AG08396 (cell line): Measurements from ENCODE around the gene IMMP1L.
"Not testable (repeated sequence)": the region's sequence is repeated elsewhere in the genome, so short reads cannot be mapped to it uniquely, and the experiment has no call there.

ENCODE experiments used
- DNase-seq: peaks from one replicate; pipeline ENCODE4 v3.0.0; 2012; ENCODE audit warnings: low spot score, mixed read lengths

Gene IMMP1L, protein sequence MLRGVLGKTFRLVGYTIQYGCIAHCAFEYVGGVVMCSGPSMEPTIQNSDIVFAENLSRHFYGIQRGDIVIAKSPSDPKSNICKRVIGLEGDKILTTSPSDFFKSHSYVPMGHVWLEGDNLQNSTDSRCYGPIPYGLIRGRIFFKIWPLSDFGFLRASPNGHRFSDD

DNA sequence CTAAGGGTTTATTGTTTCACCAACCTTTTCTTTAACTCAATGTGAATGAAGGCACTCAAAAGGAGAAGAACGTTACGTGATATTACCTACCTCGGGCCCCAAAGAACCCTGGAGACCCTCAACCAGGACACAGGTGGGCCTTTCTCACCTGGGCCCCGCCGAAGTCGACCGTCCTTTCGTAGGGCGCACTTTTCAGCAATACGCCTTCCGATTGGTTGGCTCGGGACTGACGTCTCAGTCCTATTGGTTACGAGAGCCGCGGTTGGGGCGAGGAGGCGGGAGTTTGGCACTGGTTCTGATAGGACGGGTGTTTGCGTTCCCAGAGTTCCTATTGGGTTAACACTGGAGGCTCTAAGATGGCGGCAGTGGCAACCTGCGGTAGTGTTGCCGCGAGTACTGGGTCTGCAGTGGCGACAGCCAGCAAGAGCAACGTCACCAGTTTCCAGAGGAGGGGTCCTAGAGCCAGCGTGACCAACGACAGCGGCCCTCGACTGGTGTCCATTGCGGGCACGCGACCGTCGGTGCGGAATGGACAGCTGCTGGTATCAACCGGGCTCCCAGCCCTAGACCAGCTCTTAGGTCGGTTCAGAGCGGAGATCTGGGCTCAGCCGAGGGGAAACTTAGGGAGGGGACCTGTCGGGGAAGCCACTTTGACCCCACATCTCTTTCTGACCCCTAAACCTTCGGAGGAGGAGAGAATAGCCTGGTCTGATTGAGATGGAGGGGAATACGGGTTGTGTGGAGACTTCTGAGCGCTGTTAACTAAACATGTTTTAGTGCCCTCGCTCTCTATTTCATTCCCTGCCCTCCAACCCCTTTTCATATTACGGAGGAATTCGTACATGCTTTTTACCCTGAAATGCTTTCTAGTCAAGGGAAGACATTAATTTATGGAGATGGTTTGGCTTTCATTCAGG lies at the start of gene IMMP1L, which contains the start of gene ELP4:
Gene IMMP1L, minus strand, starts transcription at position 194 of the 917 bp plus-strand sequence. CDS start 46,346 bp downstream, outside the sequence.
Gene ELP4, plus strand, starts transcription at position 339 of the 917 bp plus-strand sequence. Its CDS starts 18 bp downstream, at position 357.
- DNase-seq: peak; percentile 97

DNA sequence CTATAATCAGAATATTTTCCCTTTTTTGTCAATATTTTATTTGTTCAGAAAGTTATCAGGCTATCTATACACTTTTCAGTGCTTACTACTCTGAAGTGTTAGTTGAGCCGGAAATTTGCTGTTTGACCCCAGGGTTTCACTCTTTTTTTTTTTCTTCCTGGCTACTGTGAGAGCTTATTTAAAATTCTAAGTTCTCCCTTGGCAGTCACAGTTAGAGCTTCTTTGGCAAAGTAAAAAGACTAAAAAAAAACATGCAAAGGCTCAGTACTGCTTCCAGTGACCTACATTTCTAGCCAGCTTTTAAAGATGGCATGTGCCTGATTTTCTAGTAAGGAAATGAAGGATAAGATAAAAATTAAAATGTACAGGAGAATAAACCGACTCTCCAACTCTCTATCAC lies 48.6 kb upstream of the IMMP1L start:
- peak; percentile 2 for DNase-seq

DNA sequence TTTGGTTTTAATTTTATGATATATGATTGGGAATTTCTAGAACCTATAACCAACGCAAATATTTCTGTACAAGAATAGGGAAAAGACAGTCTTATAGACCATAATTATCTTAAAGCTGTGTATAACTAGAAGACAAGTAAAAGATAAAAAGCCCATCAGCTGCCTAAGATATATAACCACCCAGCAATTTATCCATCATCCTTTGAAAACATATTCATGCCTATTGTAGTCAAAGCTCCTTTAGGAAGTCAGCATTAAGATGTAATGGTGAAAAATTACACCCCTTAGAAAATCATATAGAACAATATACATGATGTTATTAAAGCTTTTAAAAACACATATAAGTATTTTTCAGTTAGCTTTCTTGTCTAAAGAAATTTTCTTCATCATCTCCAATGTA lies 46.5 kb upstream of the IMMP1L start:
- no peak for DNase-seq

DNA sequence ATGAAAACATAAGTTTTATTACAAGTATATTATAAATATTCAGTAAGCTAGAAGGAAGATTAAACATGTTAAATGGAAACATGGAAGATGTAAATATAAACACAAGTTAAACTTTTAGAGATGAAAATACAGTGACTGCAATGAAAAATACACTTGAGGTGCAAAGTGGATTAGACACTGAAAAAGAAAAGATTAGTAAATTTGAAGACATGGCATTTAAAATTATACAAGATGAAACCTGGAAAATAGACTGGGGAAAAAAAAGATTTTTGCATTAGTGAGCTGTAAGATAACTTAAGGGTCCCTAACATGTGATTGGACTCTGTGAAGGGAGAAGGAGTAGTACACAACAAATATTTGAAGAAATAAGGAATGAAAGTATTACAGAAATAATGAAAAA lies 33.4 kb upstream of the IMMP1L start:
- DNase-seq: no peak

DNA sequence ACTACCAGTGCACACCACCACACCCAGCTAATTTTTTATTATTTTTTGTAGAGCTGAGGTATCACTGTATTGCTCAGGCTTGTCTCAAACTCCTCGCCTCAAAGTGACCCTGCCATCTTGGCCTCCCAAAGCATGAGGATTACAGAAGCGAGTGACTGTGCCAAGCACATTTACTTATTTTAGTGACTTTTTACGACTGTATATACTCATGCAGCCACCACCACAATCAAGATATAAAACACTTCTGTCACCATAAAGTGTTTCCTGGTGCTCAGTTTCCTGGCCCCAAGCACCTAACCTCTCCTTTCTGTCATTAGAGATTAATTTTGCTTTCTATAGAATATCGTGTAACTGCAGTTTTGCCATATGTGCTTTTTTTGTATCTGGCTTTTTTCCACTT lies 26.1 kb upstream of the IMMP1L start:
- DNase-seq: no peak

- no peak for DNase-seq
These were observed 21.9 kb upstream of the IMMP1L start for GRCh38 chr11:31531293-31531692.

DNA sequence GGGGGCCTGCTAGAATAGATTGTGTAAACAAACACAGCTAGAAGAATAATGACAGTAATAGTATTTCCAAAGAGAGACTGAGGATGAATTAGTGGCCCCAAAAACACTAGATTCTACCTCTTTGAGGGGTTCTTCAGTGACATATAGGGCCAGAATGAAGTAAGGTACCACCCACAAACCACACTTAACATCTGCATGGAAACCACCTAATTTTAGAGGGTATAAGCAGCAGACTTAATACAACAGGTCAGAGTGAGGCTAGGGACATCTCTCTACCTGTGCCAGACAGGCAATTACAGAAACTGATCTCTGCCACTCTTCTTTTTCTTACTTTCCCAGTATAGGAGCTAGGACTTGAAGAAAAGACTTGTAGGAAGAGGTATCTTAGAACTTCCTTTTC lies 20.3 kb upstream of the IMMP1L start:
- DNase-seq: no peak

DNA sequence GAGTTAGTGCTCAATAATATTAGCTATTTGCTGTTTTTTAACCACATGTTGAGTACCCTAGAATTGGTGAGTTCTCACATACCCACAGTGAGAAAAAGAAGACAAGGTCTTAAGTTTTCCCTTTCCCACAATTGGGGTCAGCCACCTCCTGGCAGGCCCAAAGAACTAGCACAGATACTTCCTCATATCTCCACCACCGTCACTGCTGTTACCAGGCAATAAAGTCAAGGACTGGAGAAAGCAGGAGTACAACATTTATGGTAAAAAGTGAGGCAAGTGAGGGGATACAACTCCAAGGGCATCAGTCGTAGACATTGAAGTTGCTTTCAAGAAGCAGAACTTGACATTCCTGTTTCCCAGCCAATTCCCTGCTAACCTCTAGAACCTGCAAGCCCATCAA lies 19.8 kb upstream of the IMMP1L start:
- DNase-seq: no peak

GRCh38 chr11:31521497-31522150 lies 12.2 kb upstream of the IMMP1L start:
- DNase-seq: no peak

DNA sequence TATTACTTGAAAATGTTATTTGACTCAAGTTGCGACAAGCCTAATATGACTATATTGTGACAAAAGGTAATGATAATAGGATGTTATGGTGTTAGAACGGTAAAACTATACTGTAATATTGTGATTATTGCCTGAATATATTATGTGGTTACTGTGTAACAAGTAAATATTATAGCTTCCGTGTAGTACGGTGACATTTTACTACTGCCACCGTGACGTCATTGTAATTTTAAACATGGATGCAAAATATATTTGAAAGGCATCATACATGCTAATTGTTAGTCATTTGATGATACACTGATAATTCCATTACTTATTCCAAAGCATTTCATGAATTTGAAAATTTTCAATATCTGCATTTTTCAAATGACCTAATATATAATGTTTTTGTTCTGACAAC lies 2.7 kb upstream of the IMMP1L start:
- no peak for DNase-seq

- DNase-seq: peak; percentile 3
These were observed 382 bp downstream of the IMMP1L start for GRCh38 chr11:31509051-31509428.

DNA sequence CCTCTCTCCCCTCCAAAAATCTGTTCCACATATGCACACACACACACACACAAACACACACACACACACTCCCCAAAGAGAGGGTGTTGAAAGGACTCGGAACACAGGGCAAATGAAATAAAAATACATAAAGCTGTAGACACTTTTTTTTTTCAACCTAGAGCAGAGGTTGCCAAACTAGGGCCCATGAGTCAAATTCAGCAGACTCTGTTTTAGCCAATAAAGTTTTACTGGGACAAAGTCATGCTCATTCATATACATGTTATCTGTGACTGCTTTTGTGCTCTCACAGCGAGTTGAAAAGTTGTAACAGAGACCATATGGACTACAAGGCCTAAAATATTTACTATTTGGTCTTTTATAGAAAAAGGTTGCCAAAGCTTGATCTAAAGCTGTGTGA lies 8.9 kb downstream of the IMMP1L start:
- DNase-seq: no peak

DNA sequence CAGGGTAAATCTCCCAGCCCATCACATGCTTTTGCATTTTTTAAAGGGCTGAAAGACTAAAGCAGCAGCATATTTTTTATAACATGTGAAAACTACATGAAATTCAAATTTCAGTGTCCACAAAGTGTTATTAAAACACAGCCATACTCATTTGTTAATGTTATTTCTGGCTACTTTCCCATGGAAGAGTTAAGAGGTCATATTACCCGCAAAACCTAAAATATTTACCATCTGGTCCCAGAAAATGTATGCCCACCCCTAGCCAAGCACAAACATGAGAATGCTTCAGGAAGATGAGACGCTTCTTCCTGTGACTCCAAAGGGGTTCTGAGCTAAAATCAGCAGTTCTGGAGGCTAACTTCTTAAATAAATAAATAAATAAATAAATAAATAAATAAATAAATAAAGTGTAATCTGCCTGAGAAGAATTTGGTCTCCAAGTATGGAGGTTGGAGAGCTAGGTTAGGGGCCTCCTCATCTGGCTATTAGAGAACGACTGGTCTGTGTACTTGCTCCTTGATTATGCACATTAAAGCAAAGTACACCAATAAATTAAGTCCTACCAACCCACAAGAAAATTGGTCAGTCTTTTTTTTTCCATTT lies 9.7 kb downstream of the IMMP1L start:
- no peak for DNase-seq

DNA sequence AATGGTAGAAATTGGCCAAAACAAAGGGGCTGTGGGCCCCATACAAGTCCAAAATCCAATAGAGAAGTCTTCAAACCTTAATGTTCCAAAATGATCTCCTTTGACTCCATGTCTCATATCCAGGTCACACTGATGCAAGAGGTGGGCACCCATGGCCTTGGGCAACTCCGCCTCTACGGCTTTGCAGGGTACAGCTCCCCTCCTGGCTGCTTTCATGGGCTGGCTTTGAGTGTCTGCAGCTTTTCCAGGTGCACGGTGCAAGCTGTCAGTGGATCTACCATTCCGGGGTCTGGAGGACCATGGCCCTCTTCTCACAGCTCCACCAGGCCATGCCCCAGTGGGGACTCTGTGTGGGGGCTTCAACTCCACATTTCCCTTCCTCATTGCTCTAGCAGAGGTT lies 15.7 kb downstream of the IMMP1L start:
- not testable (repeated sequence) for DNase-seq

GRCh38 chr11:31493235-31493634 lies 16.2 kb downstream of the IMMP1L start:
- DNase-seq: no peak

- no peak for DNase-seq
These were observed 17.0 kb downstream of the IMMP1L start for GRCh38 chr11:31492320-31492913.

- peak; percentile 18 for DNase-seq
These were observed 21.6 kb downstream of the IMMP1L start for GRCh38 chr11:31487848-31488247.

DNA sequence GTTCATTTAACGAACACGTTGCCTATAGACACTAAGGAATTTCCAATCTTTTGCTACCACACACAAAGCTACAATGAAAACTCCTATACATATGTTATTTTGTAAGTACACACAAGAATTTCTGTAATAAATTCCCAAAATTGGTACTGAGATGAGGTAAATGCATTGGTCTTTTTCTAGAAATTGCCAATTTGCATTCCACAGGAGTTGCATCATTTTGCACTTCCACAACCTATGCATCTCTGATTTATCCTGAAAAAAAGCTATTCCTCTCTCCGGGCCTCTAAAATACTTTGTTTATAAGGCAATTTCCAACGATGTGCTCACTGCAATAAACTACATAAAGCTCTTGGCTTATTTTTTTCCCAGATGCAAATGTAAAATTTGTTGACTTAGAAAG lies 24.9 kb downstream of the IMMP1L start:
- DNase-seq: no peak

GRCh38 chr11:31480930-31481329 lies 28.5 kb downstream of the IMMP1L start:
- no peak for DNase-seq

DNA sequence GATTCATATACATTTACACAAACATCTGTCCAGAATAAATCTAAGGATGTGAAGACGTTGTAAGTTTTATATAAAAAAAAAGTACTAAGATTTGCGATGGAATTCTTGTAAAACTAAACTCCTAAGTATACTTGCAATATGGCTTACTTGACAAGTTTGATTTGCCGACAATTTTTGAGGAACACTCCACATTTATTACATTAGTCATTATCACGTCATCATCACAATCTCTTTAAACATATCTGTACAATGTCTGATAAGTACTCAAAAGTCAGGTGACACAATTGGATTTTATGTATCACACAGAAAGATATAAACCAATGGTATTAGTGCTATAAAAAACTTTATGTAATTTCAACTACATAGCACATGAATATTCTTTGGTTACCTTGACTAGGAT lies 30.4 kb downstream of the IMMP1L start:
- no peak for DNase-seq

DNA sequence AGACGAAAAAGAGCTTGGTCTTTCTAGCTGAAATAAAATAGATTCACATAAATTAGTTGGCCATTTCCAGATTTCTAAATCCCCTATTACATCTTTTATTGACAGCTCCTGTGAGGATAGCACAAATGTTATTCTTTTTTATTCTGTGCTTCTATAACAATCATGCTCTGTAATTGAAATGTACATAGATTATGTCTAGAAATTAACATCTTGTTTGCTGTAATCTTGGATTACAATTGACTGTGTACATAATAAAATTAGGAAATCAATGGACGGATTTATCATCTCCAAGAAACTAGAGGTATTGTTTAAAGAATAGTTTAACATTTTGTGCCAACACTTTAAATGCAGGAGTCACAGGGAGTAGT lies 31.2 kb downstream of the IMMP1L start:
- no peak for DNase-seq

- no peak for DNase-seq
These were observed 31.7 kb downstream of the IMMP1L start for GRCh38 chr11:31477528-31478222.
